ENCODE data around the gene YPEL2.

Gene YPEL2

DNA sequence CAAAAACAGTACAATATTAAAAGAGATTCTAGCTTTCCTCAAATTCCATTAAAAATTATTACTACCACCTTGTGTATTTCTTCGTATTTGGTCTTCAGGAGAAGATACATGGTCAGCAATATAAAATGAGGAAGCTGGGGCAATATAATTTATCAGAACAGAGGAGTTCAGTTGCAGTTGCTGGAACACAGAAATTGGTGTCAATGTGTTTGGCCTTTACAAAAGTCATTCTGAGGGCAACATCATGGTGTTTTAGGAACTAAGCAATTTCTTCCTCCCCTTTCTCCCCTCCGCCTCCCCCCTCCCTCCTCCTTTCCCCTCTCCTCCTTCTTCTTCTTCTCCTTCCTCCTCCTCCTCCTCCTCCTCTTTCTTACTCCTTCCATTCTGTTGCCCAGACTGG is 102.1 kb downstream of the YPEL2 start:
- DNase-seq (ENCODE audit: low spot score): no peak

DNA sequence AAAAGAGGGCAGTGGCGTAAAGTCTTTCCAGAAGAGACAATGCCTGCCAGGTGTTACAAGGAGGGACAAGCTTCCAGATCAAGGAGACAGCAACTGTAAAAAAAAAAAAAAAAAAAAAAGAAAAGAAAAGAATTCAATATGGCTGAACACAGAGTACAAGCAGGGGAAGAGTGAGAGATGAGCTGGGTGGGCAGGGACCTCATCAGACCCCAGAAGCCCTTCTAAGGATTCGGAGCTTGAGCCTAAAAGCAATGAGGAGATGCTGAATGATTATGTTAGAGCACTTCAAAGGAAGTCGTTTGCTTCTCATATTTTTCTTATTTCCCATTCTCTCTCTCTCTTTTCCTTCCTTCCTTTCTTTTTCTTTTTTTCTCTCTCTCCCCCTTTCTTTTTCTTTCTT is 103.0 kb downstream of the YPEL2 start:
- no peak for DNase-seq (ENCODE audit: low spot score)

DNA sequence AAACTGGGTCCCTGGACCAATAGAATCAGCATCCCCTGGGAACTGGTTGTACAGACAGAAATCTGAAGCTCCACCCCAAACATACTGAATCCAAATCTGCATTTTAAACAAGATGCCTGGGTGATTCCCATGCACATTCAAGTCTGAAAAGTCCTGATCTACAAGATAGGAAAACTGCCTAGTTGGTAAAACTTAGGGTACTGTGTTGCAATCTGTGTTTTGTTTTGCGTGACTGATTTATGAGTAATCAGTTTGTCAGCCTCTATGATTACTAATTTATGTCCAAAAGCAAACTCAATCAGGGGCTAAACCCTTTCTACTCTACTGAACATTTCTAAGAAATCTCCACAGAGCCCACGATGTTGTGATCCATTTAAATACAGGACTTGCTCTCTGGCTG is 103.8 kb downstream of the YPEL2 start:
- DNase-seq (ENCODE audit: low spot score): peak; percentile 42

DNA sequence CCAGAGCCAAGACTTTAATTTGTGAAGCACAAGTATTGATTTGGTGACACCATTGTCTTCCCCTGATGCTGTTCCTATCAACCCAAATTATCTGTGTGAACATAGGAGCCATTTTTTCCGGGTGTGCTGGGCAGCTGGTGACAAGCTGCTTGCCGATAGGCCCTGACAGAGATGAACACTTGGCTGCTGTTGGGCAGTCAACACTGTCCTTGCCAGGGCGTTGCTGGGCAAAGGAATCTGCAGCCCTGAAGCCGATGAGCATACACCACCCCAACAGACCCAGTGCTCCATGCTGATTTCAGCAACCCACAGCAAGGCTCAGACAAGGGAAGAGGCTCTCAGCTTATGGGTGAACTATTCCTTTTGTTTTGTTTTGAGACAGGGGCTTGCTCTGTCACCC is 105.4 kb downstream of the YPEL2 start:
- DNase-seq (ENCODE audit: low spot score): no peak

DNA sequence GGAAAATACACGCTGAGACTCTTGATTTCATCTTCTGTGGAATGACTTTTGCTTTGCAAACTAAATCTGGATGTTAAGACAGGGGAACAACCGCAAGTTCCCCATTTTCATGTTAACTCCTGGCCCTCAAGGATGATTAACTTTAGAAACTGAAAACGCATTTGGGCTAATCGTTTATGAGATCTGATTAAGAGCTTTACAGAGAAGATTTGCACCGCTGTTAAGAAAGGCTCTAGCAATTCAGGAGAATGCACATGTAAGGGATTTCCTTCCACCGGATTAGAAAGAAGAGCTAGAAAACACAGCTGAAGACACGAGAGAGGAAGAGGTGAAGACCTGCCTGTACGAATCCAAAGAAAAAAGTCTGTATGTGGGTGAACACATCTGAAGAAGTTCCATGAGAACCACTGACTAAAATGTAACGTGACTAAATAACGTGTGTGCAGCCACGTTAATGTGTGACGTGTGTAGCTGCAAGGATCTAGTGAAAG is 106.4 kb downstream of the YPEL2 start:
- no peak for DNase-seq (ENCODE audit: low spot score)

DNA sequence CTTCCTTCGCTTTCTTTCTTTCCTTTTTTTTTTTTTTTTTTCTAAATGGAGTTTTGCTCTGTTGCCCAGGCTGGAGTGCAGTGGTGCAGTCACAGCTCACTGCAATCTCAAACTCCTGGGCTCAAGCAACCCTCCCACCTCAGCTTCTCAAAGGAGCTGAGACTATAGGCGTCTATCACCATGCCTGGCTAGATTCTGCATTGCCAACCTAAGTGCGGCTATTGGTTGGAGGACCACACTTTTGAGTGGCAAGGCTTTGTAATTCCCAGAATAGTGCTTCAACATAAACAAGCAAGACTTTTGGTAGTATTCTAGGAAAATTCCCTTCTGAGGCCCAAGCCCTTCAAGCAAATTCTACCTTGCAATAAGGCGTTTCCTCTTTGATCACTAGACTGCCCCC is 107.8 kb downstream of the YPEL2 start:
- DNase-seq (ENCODE audit: low spot score): no peak

DNA sequence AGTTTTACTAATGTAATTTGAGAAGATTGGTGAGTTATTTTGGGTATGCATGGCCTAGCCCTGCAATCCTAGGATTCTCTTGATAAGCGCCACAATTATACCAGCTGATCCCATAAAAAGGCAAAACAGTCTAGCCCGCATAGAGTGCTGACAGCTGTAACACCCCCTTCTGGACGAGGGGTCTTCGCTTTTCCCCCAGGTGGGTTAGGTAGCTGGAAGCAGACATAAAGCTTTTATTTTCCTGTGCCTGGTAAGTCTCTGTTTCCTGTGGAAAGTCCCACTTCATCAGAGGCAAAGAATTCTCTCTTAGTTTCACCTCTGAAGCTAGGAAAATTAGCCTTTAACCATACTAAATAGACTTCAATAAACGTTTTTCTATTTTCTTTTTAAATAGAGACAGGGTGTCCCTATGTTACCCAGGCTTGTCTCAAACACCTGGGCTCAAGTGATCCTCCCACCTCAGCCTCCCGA is 108.3 kb downstream of the YPEL2 start:
- no peak for DNase-seq (ENCODE audit: low spot score)

DNA sequence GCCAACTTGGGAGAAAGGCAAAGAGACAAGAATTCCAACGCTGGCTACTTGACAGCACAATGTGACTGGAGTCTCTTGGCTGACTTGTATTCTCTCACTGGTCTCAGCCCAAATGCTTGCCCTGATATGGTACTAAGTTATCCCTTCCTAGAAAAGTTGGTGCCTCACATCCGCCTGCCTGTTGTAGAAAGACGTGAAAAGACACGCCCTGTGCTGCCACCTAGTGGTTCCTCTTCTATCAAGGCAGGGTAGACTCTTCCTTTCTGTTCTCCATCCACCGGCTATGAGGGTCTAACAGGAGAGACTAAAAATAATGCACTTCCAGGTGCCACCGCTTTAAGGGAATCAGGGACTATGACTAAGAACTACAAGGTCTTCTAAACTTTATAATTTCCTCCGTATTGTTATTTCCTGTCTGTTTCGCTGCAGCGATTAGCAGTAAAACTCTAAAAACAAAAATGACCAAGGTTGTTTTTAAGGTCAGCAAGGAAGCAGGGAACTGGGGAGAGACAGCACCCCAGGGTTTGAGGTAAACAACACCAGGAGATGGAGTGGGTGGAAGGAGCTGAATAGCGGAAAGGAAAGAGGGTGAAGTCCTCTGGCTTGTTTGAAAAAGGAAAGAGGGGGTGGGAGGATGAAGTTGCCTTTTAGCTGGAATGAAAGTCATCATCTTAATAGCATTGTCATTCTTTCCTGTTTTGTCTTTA is 109.5 kb downstream of the YPEL2 start:
- peak; percentile 89 for DNase-seq (ENCODE audit: low spot score)

DNA sequence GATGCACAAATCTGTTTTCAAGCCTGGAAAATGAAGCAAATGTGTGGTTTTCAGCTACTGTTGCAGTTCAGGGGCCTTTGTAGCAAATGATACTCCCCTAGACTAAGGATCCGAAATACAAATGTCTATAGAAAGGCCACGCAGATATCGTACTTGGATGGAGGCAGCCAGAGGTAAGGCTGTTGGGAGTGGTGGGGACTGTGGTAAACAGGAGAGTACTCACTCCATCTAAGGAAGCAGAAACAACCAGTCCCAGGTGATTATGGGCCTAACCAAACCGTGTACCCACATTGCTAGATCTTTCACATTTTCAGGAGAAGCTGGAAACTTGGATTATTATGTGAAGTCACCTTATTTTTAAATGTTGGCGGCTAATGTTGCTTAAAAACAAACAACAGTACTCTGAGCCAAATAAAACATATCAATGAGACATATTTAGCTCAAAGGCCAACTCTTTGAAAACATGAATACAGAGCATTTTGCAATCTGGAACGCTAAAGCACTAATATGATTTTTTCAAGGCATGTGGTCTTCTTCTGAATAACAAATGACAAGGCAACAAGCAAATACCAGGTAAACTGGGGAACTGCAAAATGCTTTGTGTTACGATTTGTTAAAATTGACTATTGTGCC is 110.1 kb downstream of the YPEL2 start:
- DNase-seq (ENCODE audit: low spot score): no peak

DNA sequence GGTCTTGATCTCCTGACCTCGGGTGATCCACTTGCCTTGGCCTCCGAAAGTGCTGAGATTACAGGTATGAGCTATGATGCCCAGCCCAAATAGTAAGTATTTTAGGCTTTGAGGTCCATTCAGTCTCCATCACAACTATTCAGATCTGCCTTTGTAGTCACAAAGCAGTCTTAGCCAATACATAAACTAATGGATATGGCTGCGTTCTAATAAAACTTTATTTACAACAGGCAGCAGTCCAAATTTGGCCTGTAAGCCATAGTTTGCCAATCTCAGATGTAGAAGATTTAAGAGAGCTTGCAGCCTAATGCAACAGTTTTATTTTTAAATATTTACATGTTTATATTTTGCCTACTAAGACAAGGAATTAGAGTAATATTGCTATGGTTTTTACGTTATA is 111.7 kb downstream of the YPEL2 start:
- DNase-seq (ENCODE audit: low spot score): no peak
